ENCODE results near the gene ASRGL1.

Gene ASRGL1

GRCh38 chr11:62439785-62440602 lies 102.7 kb downstream of the ASRGL1 start:
- no peak for DNase-seq (ENCODE audit: low read depth in 3 of 3, low spot score in 1 of 3)

Data from stimulated activated CD4-positive, alpha-beta T cell treated with anti-CD3 and anti-CD28 coated beads, TNF-alpha, amount 100 ng/mL, for 1 hour (primary cell).